Mucosa of descending colon (tissue), 3 donors: ENCODE measurements around the gene NIPAL1. TPM values are rescaled to one million over a fixed set of nuclear protein-coding genes. Genes with fewer than 3 reads are reported as not detected.

Experiments
- ATAC-seq: fragments of 200-7000 bp; cut with Tn5 transposase; one replicate; pipeline ENCODE4 v1.9.1; 2020; ENCODE audit warnings: mild to moderate bottlenecking, moderate library complexity
- DNase-seq, 3 donors: peaks; one replicate each; pipeline ENCODE4 v3.0.0-alpha.2; 2020
- H3K36me3 ChIP-seq: fragments of 200-600 bp; one replicate; pipeline ENCODE4 v1.8.0; 2021; ENCODE audit warnings: low read depth, mild to moderate bottlenecking
- H3K4me1 ChIP-seq: fragments of 200-600 bp; one replicate; pipeline ENCODE4 v1.8.0; 2021; ENCODE audit warnings: low read depth, mild to moderate bottlenecking
- H3K4me3 ChIP-seq: fragments of 200-600 bp; one replicate; pipeline ENCODE4 v1.8.0; 2021; ENCODE audit warnings: mild to moderate bottlenecking
- H3K9me3 ChIP-seq: fragments of 200-600 bp; one replicate; pipeline ENCODE4 v1.8.0; 2021; ENCODE audit warnings: mild to moderate bottlenecking
- CTCF ChIP-seq: fragments of 200-600 bp; IDR thresholded peaks from one replicate; pipeline ENCODE4 v1.8.0; 2022; ENCODE audit warnings: antibody characterized with exemption, mild to moderate bottlenecking
- intact Hi-C, 2 donors: fragments of 100-400 bp; cut with DNase I in 1 of 2; cut with micrococcal nuclease in 1 of 2; formaldehyde crosslinking; loops; one replicate each; pipeline versions ENCODE4 v1.11.0 to v1.11.1; 2022; cut with DNase I, micrococcal nuclease
- total RNA-seq, 3 donors: library from RNA; stranded (reverse); fragmentation: NEBNext Ultra II Directional in 2 of 3; extraction: Animal tissue kit (Norgen Biotek cat#: 25700) in 2 of 3; gene quantifications; one replicate each; pipeline versions ENCODE4 v1.2.1 to v1.2.4, GENCODE V29; 2021 to 2023
- donor health status: DM: no; HTN: no; CAD: no; lungs with moderate emphysema.
- donor health status: DM: no; HTN: no; CAD: no.
- donor health status: DM: no; HTN: yes; CAD: no.

NIPAL1 gene
- total RNA-seq, 3 donors from 2014 or later = 24.1 to 67.7 (median 51.0) TPM

- no peak for TF ChIP-seq CTCF
- DNase-seq (no peak), ATAC-seq (no peak)
- intact Hi-C loops = no loop called here
- Histone ChIP-seq H3K9me3 (no peaks in the 10 kb centered on the region), H3K36me3 (no peaks in the 10 kb centered on the region), H3K4me3 (no peak overlapping the region), H3K4me1 (peaks cover 4% of the 10 kb centered on the region)
Observed at GRCh38 chr4:48033412-48033811, 16.8 kb downstream of the NIPAL1 start.

- DNase-seq = peak in 1 of 3 donors; percentile 82
- intact Hi-C loops = no loop called here
- ATAC-seq = peak; percentile 78
- H3K4me1 ChIP-seq = peaks cover 4% of the 10 kb centered on the region
- no peak overlapping the region for H3K4me3 ChIP-seq
- no peak for TF ChIP-seq CTCF
- H3K9me3 ChIP-seq = no peaks in the 10 kb centered on the region
- H3K36me3 ChIP-seq = no peaks in the 10 kb centered on the region
Observed at GRCh38 chr4:48033825-48034413, 17.3 kb downstream of the NIPAL1 start.

GRCh38 chr4:48035952-48036351 is 19.4 kb downstream of the NIPAL1 start:
- TF ChIP-seq CTCF = no peak
- no peak for ATAC-seq

GRCh38 chr4:48037117-48037462 is 20.5 kb downstream of the NIPAL1 start:
- Histone ChIP-seq H3K4me1 (no peaks in the 10 kb centered on the region), H3K9me3 (no peaks in the 10 kb centered on the region), H3K4me3 (no peak overlapping the region), H3K36me3 (no peaks in the 10 kb centered on the region)
- intact Hi-C loops = no loop called here
- TF ChIP-seq CTCF = no peak
- no peak for ATAC-seq
- DNase-seq = no peak

More at GRCh38 chr4:48035952-48036351, 19.4 kb downstream of the NIPAL1 start:
- no peak overlapping the region for H3K4me3 ChIP-seq
- H3K4me1 ChIP-seq = peaks cover 4% of the 10 kb centered on the region
- no peaks in the 10 kb centered on the region for H3K9me3 ChIP-seq
- DNase-seq = no peak
- H3K36me3 ChIP-seq = no peaks in the 10 kb centered on the region
- intact Hi-C loops = no loop called here

GRCh38 chr4:48038666-48039065 is 22.1 kb downstream of the NIPAL1 start:
- Histone ChIP-seq H3K9me3 (no peaks in the 10 kb centered on the region), H3K36me3 (no peaks in the 10 kb centered on the region), H3K4me3 (no peak overlapping the region), H3K4me1 (no peaks in the 10 kb centered on the region)
- TF ChIP-seq CTCF = no peak
- ATAC-seq = peak; percentile 52
- intact Hi-C loops = no loop called here
- DNase-seq = no peak

- TF ChIP-seq CTCF = no peak
- Histone ChIP-seq H3K36me3 (no peaks in the 10 kb centered on the region), H3K4me1 (no peaks in the 10 kb centered on the region), H3K9me3 (no peaks in the 10 kb centered on the region), H3K4me3 (no peak overlapping the region)
- DNase-seq = no peak
- no peak for ATAC-seq
- intact Hi-C loops = no loop called here
Observed at GRCh38 chr4:48039561-48039960, 23.0 kb downstream of the NIPAL1 start.
